Stimulated activated CD8-positive, alpha-beta memory T cell treated with anti-CD3 and anti-CD28 coated beads, Interleukin-2, amount 100 ng/mL, for 1 hour (primary cell): Measurements from ENCODE around the gene RAB41.
"Not testable (repeated sequence)": the region's sequence is repeated elsewhere in the genome, so short reads cannot be mapped to it uniquely, and the experiment has no call there.

ENCODE experiments used
- DNase-seq, 2 donors: peaks; one replicate each; pipeline ENCODE4 v3.0.0-alpha.2; 2020; ENCODE audit warnings: low read depth in 2 of 2

RAB41 gene

DNA sequence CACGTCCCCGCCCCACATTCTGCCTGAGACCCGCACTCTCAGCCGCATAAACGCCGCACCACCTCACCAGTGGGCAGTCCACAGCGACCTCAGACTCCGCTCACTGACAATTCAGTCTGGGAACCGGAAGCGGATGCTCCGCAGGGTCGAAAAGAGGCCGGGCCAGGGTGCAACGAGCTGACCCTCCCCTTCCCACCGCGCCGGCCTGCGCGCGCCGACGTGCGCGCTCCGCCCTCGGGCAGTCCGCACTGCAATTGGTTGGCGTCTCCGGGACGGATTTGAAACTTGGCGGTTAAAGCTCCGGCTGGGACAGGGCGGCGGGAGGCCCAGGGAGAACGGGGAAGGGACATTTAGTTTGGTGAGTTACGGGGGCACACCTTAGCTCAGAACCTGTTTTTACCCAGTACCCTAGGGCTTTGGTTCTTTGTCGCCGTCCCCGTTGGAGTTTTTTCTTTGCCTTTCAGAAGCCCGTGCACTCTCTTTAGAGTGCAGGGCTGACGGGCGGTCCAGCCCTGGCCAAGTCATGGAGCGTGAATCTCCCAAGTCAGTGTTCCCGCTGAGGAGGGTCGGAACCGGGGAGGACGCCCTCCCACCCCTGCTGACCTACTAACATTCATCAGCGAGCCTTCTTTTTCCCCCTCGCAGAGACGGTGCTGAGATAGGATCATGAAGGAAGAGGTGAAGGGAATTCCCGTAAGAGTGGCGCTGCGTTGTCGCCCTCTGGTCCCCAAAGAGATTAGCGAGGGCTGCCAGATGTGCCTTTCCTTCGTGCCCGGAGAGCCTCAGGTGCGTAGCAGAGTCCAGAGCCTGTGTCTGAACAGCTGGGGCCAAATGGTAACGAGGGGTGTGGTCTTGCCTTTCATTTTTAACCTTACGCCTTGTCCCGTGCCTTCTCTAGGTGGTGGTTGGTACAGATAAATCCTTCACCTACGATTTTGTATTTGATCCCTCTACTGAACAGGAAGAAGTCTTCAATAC lies 8.1 kb downstream of the RAB41 start, which contains the start of the genes KIF4A and PDZD11:
Gene KIF4A (plus strand): TSS at position 312 of the 978 bp plus-strand sequence. CDS start 355 bp downstream, at position 667.
Gene PDZD11 (minus strand): TSS at position 135 of the 978 bp plus-strand sequence. CDS start 586 bp downstream, outside the sequence.
- DNase-seq = peak; percentile 46 to 51

DNA sequence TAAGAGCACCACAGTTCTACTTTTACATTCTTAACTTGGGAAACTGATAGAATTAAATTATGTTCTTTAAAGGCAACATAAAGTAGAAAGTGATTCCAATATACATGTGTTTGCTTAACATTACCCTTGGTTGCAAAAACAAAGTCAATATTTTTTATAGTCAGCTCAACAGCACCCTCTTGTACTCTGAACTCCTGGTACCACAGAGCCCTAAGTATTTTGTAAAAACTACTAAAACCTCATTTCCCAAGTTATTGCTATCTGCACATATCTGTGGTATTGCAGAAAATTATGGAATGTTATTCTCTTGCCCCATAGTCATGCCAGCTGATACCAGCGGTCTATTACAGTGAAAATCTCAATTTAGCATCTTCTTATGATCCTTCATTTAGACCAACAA lies 10.8 kb downstream of the RAB41 start:
- DNase-seq = no peak

DNA sequence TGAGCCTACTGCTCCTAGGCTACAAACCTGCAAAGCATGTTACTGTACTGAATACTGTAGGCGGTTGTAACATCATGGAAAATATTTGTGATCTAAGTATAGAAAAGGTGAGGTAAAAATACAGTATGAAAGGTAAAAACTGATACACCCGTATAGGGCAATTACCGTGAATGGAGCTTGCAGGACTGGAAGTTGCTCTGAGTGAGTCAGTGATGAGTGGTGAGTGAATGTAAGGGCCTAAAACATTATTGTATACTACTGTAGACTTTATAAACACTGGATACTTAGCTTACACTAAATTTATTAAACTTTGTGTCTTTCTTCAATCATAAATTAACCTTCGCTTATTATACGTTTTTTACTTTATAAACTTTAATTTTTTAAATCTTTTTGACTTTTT lies 11.6 kb downstream of the RAB41 start:
- no peak for DNase-seq

DNA sequence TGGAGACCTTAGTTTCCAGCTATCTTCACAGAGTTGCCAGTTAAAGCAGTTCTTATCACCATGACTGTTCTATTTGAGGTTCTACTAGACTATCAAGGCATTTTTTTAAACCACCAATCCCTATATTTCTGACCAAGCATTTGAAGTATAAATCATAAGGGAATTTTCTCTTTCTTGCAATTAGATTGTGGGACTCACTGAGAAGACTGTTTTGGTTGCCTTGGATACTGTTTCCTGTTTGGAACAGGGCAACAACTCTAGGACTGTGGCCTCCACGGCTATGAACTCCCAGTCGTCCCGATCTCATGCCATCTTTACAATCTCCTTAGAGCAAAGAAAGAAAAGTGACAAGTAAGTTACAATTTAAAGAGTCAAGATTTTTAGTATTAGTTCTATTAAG lies 19.7 kb downstream of the RAB41 start:
- no peak for DNase-seq

DNA sequence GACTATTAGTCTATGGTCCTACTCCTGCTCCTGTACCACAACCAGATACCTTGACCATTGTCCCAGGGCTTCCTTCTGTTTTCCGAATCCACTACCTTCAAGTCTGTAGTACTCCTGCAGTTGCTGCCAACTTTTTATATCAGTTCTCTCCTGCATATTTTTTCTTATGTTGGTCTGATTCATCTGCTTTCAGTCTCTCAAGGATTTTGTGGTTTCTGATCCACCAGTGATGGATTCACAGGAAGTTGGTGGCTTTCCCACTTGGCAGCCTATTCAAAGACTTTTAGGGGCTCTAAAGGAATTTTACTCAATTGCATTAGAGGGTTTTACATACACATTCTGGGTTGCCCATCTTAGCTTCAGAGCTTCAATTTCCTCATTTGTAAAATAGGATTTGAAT lies 31.5 kb downstream of the RAB41 start:
- no peak for DNase-seq

DNA sequence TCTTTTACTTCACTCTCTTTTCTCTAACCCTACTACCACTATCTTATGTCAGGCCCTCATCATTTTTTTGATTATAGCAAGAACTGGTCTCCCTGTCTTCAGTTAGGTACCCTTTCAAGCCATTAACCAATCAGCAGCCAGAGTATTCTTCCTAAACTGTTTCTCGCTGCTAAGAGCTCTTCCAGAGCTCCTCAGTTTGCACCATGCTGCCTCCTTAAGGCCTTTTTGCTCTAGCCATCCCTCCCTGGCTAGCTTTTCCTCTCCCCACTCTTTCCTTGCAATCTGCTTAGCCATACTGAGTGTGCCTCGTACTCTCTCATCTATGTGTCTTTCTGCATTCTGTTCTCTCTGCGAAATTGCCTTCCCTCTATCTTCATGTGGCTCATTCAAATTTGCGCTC lies 40.8 kb downstream of the RAB41 start:
- DNase-seq = no peak

DNA sequence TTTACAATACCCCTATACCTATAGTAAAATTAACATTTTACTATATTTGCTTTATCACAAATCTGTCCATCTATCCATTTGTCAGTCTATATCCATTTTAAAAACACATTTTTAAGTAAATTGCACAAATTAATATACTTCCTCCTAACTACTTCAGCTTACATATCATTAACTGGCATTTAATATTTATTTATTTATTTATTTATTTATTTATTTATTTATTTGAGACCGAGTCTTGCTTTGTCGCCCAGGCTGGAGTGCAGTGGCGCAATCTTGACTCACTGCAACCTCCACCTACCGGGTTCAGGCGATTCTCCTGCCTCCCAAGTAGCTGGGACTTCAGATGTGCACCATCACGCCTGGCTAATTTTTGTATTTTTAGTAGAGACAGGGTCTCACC lies 41.7 kb downstream of the RAB41 start:
- DNase-seq = not testable (repeated sequence)

DNA sequence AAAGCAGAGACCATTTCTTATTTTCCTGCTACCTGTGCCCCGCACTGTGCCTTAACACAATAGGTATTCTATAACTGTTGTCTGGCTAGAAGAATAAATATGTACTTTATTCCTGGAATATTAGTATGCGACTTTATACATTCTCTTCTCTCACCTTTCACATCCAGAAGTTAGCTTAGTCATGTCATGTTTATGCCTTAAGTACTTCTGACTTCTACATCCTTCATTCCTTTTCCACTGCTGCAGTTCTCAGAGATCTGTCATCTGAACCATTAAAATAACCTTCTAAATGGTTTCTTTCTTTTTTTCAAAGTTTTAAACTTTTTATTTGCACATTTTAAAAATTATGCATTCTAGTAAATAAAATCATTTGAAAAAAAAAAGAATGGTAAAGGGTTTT lies 42.4 kb downstream of the RAB41 start:
- no peak for DNase-seq

DNA sequence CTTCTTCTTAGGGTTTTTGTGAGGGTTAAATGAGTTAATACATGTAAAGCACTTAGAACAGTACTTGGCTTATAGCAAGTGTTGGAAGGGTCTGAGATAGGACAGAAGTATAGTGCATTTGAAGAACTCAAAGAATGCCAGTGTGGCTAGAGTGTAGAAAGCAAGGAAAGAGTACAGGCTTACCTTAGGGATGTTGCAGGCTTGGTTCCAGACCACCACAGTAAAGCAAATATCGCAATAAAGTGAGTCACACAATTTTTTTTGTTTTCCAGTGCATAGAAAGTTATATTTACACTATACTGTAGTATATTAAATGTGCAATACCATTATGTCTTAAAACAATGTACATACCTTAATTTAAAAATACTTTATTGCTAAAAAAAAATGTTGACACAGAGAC lies 49.2 kb downstream of the RAB41 start:
- DNase-seq = no peak

DNA sequence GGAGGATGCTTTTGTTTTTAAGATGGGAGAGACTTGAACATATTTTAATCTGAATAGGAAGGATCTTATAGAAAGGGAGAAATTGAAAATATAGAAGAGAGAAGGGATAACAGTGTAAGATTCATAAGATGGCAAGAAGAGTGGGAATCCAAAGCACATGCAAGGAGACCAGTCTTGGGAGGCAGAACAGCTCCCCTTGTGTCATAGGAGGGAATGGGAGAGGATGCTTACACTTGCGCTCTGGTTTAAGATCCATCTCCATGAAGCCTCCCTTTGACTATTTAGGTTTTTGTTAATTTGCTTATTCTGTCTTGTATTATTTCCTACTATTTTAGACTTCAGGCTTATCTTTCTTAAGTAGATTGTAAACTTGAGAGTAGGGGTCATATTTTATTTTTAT lies 50.6 kb downstream of the RAB41 start:
- DNase-seq = no peak
